PC-3 (cell line): ENCODE results near the gene CCDC192. TPM values are rescaled to one million over a fixed set of nuclear protein-coding genes. Genes with fewer than 3 reads are reported as not detected.
A peak's percentile ranks its signal among the peaks of the same experiment; 100 is the strongest.

ENCODE experiments used
- ATAC-seq: fragments of 200-7000 bp; cut with Tn5 transposase; 2 replicates; pipeline ENCODE4 v1.9.1; 2020; ENCODE audit warnings: mild to moderate bottlenecking, moderate library complexity
- BruUV-seq: library from RNA; stranded (reverse); fragments of 400-500 nt; replicated peaks from 2 replicates; lab custom pipeline; 2021; lab: Mats Ljungman, UMichigan
- CTCF ChIA-PET: fragments of 300-600 bp; sonication (Branson Sonifier 250); formaldehyde crosslinking; loops from one replicate; lab custom pipeline; 2022; ENCODE audit warnings: antibody characterized with exemption; lab: Charles Lee
- POLR2A ChIA-PET: fragments of 300-600 bp; sonication (Branson Sonifier 250); formaldehyde crosslinking; loops from one replicate; lab custom pipeline; 2022; ENCODE audit warnings: antibody characterized with exemption; ENCODE audit not compliant: unreplicated experiment; lab: Charles Lee
- DNase-seq: peaks from one replicate; pipeline ENCODE4 v3.0.0-alpha.2; 2015
- H2AFZ ChIP-seq: fragments of 300-600 bp; sonication (generic); 2 replicates; pipeline ENCODE4 v1.6.0; 2016; ENCODE audit warnings: antibody characterized with exemption, low read length
- H3F3A ChIP-seq: fragments of 300-600 bp; sonication (generic); one replicate; pipeline ENCODE4 v1.6.0; 2017; ENCODE audit warnings: antibody characterized with exemption, low read length, control low read depth, mild to moderate bottlenecking; ENCODE audit not compliant: unreplicated experiment
- H3K27ac ChIP-seq: fragments of 300-600 bp; sonication (generic); 2 replicates; pipeline ENCODE4 v1.5.1; 2016; ENCODE audit warnings: mild to moderate bottlenecking, low read length
- H3K27me3 ChIP-seq: fragments of 300-600 bp; sonication (generic); 2 replicates; pipeline ENCODE4 v1.6.1; 2016; ENCODE audit warnings: low read length, mixed read lengths
- H3K36me3 ChIP-seq: fragments of 300-600 bp; sonication (generic); 2 replicates; pipeline ENCODE4 v1.6.1; 2016; ENCODE audit warnings: low read depth, mixed run types, low read length, mixed read lengths
- H3K4me1 ChIP-seq: fragments of 300-600 bp; sonication (generic); 2 replicates; pipeline ENCODE4 v1.5.1; 2016; ENCODE audit warnings: low read length; ENCODE audit not compliant: insufficient read depth
- H3K4me2 ChIP-seq: fragments of 300-600 bp; sonication (generic); 2 replicates; pipeline ENCODE4 v1.6.0; 2016; ENCODE audit warnings: low read length
- H3K4me3 ChIP-seq: fragments of 300-600 bp; sonication (generic); 2 replicates; pipeline ENCODE4 v1.5.1; 2016; ENCODE audit warnings: mild to moderate bottlenecking, low read length, mixed read lengths
- H3K79me2 ChIP-seq: fragments of 300-600 bp; sonication (generic); 2 replicates; pipeline ENCODE4 v1.6.1; 2017; ENCODE audit warnings: low read length, mixed read lengths
- H3K9ac ChIP-seq: fragments of 300-600 bp; sonication (generic); 2 replicates; pipeline ENCODE4 v1.6.0; 2016; ENCODE audit warnings: mild to moderate bottlenecking, low read length
- H3K9me2 ChIP-seq: fragments of 300-600 bp; sonication (generic); replicated peaks from 2 replicates; pipeline ENCODE4 v1.6.1; 2016; ENCODE audit warnings: mixed run types, low read length, mixed read lengths
- H3K9me3 ChIP-seq: fragments of 300-600 bp; sonication (generic); 2 replicates; pipeline ENCODE4 v1.6.1; 2016; ENCODE audit warnings: low read length, mixed read lengths
- H4K20me1 ChIP-seq: fragments of 300-600 bp; sonication (generic); 2 replicates; pipeline ENCODE4 v1.6.1; 2016; ENCODE audit warnings: low read length, mixed read lengths
- EZH2 ChIP-seq: fragments of 300-600 bp; sonication (generic); IDR thresholded peaks from one replicate; pipeline ENCODE4 v1.6.1; 2017; ENCODE audit warnings: antibody characterized with exemption, mild to moderate bottlenecking, low read length; ENCODE audit not compliant: unreplicated experiment
- EZH2phosphoT487 ChIP-seq: fragments of 300-600 bp; sonication (generic); IDR thresholded peaks from 2 replicates; pipeline ENCODE4 v1.6.1; 2018; ENCODE audit warnings: mild to moderate bottlenecking, antibody characterized with exemption, low read length, borderline replicate concordance
- intact Hi-C: fragments of 100-400 bp; cut with micrococcal nuclease; formaldehyde crosslinking; loops from 2 replicates; pipeline ENCODE4 v1.9.0; 2023
- total RNA-seq: library from RNA; depleted of rRNA; stranded (reverse); fragments of >200 nt; gene quantifications from 2 replicates; pipeline ENCODE4 v1.2.3, GENCODE V29; 2014
- TF ChIP-seq, protein P1 (sequence below): fragments of 300-600 bp; sonication (generic); conservative IDR thresholded peaks from 2 replicates; pipeline ENCODE4 v1.5.1; 2017; ENCODE audit warnings: antibody characterized with exemption, low read depth, mild to moderate bottlenecking, low read length

Gene CCDC192
- total RNA-seq, 1 experiment from 2014 or later, result not detected

DNA sequence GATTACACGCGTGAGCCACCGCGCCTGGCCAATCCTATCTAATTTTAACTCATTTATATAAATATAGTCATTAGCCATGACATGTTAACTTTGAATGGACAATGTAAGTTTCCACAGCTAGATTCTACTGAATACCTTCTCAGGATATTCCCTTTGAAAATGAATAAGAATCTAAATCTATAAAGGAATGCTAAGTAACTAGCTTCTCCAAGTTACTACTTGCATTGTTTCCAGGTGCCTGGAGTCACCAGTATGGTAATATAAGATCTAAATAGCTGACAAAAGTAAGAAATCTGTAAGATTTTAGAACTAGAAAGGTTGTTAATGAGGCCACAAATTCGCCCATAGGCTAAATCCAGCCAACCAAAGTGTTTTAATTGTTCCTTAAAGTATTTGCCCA, 191.3 kb downstream of the CCDC192 start:
- Histone ChIP-seq H3F3A (peaks cover 6% of the 10 kb centered on the region), H2AFZ (no peak overlapping the region), H3K36me3 (no peaks in the 10 kb centered on the region), H3K4me2 (no peak overlapping the region), H3K9me3 (no peaks in the 10 kb centered on the region), H3K9me2 (no peaks in the 10 kb centered on the region), H3K4me3 (no peak overlapping the region), H4K20me1 (no peaks in the 10 kb centered on the region), H3K4me1 (peaks cover 32% of the 10 kb centered on the region), H3K27ac (no peak overlapping the region), H3K79me2 (no peaks in the 10 kb centered on the region), H3K9ac (no peak overlapping the region), H3K27me3 (no peaks in the 10 kb centered on the region)
- no peak for TF ChIP-seq EZH2phosphoT487
- TF ChIP-seq EZH2, result no peak
- TF ChIP-seq, protein P1, sequence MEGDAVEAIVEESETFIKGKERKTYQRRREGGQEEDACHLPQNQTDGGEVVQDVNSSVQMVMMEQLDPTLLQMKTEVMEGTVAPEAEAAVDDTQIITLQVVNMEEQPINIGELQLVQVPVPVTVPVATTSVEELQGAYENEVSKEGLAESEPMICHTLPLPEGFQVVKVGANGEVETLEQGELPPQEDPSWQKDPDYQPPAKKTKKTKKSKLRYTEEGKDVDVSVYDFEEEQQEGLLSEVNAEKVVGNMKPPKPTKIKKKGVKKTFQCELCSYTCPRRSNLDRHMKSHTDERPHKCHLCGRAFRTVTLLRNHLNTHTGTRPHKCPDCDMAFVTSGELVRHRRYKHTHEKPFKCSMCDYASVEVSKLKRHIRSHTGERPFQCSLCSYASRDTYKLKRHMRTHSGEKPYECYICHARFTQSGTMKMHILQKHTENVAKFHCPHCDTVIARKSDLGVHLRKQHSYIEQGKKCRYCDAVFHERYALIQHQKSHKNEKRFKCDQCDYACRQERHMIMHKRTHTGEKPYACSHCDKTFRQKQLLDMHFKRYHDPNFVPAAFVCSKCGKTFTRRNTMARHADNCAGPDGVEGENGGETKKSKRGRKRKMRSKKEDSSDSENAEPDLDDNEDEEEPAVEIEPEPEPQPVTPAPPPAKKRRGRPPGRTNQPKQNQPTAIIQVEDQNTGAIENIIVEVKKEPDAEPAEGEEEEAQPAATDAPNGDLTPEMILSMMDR, result no peak
- no peak for DNase-seq
- ChIA-PET POLR2A (no interaction called here), CTCF (no interaction called here)
- intact Hi-C loops, result no loop called here
- BruUV-seq, result no TSS peak
- no peak for ATAC-seq

DNA sequence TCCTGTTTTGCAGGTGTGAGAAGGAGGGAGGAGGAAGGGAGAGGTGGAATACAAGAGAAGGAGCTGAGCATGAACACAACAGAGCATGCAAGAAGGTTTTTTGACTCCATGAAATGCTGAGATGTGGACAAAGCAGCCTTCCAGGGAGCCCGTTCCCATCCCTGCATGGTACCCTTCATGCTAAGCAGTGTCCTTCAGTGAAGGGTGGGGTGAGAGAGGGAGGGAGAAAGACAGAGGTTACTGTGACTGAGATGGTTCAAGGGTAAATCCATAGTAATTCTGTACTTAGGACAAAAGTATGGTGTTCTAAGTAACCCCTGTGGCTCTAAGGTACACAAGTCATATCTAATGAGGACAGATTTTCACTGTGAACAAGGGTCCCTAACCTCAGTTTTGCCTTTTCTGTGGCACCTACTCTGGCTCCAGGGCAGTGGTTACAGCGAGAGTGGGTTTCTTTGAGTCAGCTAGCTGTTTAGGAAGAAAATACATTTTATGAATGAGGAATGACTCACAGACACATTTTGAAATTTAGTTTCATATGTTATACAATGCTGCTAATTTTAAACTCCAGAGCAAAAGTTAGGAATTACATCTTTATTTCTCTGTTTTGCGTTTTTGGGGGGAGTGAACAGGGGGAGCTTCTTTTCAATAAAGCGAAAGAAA, 195.5 kb downstream of the CCDC192 start:
- H3K4me2 ChIP-seq, result peak overlapping the region; percentile 10; the same call in 1 of the 2 replicates
- peaks cover 8% of the 10 kb centered on the region; the same call in 1 of the 2 replicates for H3K4me1 ChIP-seq
- H3K9ac ChIP-seq, result no peak overlapping the region
- no peak overlapping the region for H2AFZ ChIP-seq
- TF ChIP-seq EZH2phosphoT487 (no peak), EZH2 (no peak)
- TF ChIP-seq, protein P1, result no peak
- no peaks in the 10 kb centered on the region for H3K27me3 ChIP-seq
- H3K27ac ChIP-seq, result no peak overlapping the region
- H3K36me3 ChIP-seq, result no peaks in the 10 kb centered on the region
- no peaks in the 10 kb centered on the region for H3K9me3 ChIP-seq
- ATAC-seq, result peak; percentile 57
- no peaks in the 10 kb centered on the region for H3K9me2 ChIP-seq
- no peak overlapping the region for H3K4me3 ChIP-seq
- H3F3A ChIP-seq, result no peaks in the 10 kb centered on the region
- no TSS peak for BruUV-seq
- DNase-seq, result peak; percentile 32
- POLR2A ChIA-PET, result no interaction called here
- H3K79me2 ChIP-seq, result no peaks in the 10 kb centered on the region
- no peaks in the 10 kb centered on the region for H4K20me1 ChIP-seq
- CTCF ChIA-PET, result no interaction called here
- intact Hi-C loops, result no loop called here

DNA sequence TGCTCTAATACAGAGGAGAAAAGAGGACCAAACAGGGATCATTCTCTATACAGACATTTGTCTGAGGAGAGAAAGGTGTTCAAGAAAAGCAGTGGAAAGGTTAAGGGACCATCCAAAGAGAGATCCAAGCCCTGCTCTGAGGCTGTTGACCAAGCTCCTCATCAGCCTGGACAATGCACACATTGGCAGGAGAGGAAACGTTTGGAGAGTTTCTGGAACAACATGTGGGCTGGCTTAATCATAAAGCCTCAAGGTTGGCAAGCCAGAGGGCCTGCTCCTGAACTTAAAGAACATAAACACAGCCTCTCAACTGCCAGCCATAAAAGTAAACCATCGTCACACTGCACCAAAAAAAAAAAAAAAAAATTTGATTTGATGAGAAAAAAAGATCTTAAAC, 196.0 kb downstream of the CCDC192 start:
- TF ChIP-seq, protein P1, result no peak
- TF ChIP-seq EZH2 (no peak), EZH2phosphoT487 (no peak)
- POLR2A ChIA-PET, result no interaction called here
- Histone ChIP-seq H3K27ac (no peak overlapping the region), H3K27me3 (no peaks in the 10 kb centered on the region), H3F3A (no peaks in the 10 kb centered on the region), H4K20me1 (no peaks in the 10 kb centered on the region), H3K9ac (no peak overlapping the region), H3K36me3 (no peaks in the 10 kb centered on the region), H3K4me3 (no peak overlapping the region), H3K4me1 (peaks cover 8% of the 10 kb centered on the region; the same call in 1 of the 2 replicates), H3K4me2 (peak overlapping the region; percentile 10; the same call in 1 of the 2 replicates), H2AFZ (no peak overlapping the region), H3K9me3 (no peaks in the 10 kb centered on the region), H3K9me2 (no peaks in the 10 kb centered on the region), H3K79me2 (no peaks in the 10 kb centered on the region)
- DNase-seq (no peak), ATAC-seq (peak; percentile 50; the same call in 1 of the 2 replicates)
- intact Hi-C loops, result no loop called here
- no TSS peak for BruUV-seq
- CTCF ChIA-PET, result no interaction called here
